ENCODE results near the gene CNGA2.

The CNGA2 gene

DNA sequence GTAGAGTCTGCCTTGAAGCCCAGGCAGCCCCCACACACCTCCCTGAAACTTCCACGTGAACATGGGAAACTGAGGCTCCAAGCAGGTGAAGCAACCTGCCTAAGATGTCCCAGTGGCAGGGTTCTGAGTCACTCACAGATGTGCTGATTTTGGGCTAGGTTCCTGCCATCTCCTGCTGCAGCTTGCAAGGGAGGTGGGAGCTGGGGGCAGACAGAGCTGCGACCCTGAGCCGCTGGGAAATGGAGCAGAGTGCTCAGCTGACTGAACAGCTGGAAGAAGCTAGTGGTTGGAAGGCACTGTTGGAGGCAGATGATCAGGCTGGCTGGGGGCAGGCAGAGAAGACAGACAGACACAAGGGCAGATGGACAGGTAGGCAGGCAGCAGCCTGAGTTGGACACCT, 22.3 kb upstream of the CNGA2 start:
- DNase-seq: no peak

- DNase-seq: no peak
Measured at GRCh38 chrX:151713849-151714248, 20.7 kb upstream of the CNGA2 start.

DNA sequence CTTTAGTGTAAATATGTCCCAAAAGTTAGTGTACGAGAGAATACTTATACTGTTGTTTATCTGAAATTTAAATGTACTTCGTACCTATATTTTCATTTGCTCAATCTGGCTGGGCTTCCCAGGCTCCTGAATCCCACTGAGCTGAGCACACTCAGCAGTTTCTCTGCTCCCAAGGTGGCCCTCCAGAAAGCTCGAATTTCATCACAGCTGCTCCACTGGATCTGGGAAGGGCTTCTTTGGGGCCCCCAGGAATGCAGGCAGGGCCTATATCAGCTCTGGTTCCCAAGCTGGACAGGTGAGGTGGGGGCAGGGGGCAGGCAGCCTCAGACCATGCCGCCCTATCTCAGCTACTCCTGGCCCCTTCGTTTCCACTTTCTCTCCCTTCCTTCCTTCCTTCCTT, 20.2 kb upstream of the CNGA2 start:
- DNase-seq: no peak

GRCh38 chrX:151715752-151716151, 18.8 kb upstream of the CNGA2 start, which contains the start of gene FATE1:
TSS of gene FATE1 (plus strand) at chrX:151716035. CDS start at chrX:151716120, 85 bp downstream.
- no peak for DNase-seq

DNA sequence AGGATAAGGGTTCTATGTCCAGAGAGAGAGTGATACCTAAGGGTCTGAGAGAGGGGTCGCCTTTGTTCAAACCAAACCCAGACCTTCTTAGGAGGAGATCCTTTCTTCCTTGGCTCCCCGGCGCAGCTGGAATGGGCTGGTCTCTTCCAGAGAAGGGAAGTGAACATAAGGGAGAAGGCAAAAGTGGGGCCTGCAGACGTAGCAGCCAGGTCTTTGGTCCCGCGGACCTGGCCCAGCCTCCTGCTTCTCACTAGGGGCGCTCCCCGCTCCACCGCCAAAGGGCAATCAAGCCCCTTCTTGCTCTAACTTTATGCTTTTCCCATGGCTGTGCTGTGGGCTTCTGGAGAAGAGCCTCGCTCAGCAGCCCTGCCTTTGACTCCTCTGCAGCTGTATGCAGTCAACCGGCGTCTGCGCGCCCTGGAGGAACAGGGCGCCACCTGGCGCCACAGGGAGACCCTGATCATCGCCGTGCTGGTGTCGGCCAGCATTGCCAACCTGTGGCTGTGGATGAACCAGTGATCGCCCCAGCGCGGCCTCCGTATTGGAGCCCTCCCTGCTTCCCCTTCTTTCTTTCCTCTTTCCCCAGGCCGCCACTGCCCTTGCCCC, 12.2 kb upstream of the CNGA2 start:
- DNase-seq: no peak

DNA sequence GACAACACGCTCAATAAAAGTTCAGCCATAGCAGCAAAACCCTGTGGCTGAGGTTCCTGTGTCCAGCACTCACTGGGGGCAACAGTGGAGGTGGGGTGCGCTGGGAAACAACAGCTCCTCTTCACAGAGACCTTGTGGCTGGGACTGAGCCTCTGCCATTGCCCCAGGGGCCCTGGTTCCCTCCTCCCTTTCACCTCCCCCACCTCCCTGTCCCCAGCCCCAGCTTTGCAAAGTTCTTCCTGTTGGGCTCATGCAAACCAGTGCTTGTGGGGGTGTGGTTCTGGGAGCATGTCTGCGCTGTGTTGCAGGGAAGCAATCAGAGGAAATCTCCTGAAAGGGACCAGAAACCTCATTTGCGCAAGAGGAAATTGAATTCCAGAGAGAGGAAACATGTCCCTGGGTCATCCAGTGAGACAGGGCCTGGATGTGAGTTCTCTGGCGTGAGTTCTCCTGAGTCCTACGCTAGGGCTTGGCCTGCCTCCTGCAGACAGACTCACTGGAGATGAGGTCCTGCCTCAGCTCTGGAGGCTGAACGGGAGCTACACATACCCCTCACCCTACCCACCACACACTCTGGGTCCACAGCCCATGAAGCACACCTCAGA, 11.3 kb upstream of the CNGA2 start:
- DNase-seq: no peak

DNA sequence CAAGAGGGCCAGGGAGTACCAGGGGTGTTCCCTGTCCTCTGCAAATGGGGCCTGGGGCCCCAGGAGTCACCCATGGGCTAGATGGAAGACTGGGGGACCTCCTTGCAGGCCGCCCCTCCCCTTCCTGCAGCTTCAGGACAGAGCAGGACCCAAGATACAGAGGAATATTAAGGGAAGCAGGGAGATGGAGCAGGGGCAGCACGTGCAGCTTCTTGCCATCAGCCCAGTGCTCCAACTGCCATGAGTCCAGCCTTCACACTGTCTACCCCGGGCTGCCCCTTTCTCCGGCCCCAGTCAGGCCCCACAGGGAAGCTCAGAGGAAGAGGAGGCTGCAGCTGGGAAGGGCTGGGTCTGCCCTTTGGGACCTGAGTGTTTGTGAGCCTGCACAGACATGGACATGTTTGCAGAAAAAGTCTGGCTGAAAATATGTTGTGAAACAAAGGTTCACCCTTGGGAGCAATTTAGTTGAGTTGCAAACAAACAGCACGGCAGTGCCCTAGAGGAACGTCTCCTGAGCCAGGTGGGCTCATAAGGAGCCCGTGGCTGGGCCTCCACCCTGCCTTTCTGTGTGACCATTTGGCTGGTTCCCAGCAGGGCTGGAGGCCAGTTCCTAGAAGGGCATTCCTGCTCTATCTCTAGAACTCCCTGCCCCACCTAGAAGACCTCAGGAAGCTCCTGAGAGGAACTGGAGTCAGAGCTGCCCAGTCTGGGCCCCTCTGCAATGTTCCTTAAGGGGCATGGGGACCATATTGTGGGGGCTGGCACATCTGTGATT, 9.8 kb upstream of the CNGA2 start:
- DNase-seq: no peak

GRCh38 chrX:151725338-151725614, 9.3 kb upstream of the CNGA2 start:
- DNase-seq: no peak

DNA sequence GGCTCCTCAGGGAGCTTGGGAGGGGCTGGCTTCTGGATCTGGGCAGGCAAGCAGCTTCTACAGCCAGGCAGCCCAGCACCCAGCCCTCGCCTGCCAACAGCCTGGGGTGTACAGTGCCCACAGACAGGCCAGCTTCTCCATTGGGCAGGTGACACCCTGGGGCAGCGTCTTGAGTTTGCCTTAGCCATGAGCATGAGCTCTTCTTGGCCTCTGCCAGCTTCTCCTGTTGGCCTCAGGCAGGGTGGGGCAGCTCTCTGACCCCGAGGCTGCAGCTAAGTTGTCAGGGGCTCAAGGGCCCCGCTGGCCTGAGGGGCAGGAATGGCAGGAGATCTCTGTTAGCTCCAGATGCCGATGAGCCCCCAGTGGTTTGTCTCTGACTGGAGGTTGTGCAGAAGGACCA, 7.8 kb upstream of the CNGA2 start:
- DNase-seq: no peak

DNA sequence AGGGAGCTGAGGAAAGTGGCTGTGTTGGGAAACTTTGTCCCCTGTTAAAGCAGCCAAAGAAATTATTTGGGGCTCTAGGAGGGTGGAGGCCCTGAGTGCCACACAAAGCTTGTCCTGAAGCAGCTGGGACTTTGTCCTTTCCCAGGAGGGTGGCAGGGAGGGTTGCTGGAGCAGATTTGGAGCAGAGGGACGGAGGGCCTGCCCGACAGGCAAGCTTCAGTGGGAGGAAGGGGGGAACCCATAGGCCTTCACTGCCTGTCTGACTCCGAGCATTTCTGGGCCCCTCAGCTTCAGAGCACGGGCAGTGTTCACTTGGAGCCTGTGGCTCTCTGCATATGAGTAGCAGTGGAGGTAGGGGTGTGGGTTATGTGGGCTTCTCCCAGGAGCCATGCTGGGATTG, 7.2 kb upstream of the CNGA2 start:
- DNase-seq: no peak

- DNase-seq: no peak
Measured at GRCh38 chrX:151729056-151729725, 5.4 kb upstream of the CNGA2 start.

GRCh38 chrX:151735219-151735618, 673 bp downstream of the CNGA2 start:
- no peak for DNase-seq

DNA sequence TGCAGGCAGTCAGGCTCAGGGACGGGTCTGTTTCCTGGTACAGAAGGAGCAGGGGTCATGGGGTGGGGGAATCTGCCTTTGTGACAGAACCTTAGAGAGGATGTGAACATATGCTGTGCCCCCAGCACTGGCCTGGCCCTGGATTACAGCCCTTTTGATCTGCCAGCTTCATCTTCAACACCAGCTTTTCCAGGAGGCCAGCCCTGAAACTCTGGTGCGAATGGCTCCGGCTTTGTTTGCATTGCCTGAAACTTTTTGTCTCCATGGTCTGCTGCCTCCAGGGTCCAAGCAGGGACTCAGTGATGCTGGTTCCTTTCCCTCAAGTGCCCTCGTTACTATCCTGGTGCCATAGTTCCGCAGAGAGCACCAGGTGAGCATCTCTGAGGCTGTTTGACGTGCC, 2.1 kb downstream of the CNGA2 start:
- DNase-seq: no peak

DNA sequence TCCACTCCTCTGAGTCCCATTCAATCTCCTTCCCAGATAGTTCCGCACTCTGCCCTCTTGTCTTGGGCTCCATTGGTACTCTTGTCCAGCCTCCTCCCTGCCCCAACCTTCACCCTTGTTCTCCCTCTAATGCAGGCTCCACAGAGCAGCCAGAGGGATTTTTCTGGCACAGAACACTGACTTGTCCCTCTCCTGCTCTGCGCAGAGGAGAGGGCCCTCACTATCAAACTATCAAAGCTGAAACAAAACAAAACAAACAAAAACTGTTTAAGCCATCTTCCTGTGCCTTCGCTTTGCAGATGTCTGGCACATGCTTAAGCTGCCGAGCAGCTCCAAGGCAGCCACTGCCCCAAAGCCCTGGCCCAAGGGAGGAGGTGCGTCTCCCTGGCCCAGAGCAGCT, 2.9 kb downstream of the CNGA2 start:
- DNase-seq: no peak

- DNase-seq: no peak
Measured at GRCh38 chrX:151738751-151739150, 4.2 kb downstream of the CNGA2 start.

DNA sequence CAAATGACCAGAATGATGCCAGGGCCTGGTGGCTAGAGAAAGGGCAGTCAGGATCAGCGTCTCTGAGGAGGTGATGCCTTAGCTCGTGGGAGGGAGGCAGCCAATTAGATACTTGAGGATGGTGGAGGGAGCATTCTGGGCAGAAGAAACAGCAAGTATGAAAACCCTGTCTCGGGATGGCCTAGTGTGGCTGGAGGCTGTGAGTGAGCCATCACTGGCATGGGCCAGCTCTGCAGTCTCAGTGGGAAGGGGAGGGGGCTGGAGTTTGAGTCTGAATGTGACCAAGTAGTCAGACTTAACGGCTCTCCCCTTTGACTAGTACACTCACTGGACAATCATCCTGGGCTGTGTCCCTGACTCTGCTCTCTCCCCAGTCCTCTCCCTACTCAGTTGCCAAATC, 7.1 kb downstream of the CNGA2 start:
- DNase-seq: no peak

GRCh38 chrX:151742311-151742710, 7.8 kb downstream of the CNGA2 start:
- DNase-seq: no peak

- no peak for DNase-seq
Measured at GRCh38 chrX:151743651-151744470, 9.3 kb downstream of the CNGA2 start.

DNA sequence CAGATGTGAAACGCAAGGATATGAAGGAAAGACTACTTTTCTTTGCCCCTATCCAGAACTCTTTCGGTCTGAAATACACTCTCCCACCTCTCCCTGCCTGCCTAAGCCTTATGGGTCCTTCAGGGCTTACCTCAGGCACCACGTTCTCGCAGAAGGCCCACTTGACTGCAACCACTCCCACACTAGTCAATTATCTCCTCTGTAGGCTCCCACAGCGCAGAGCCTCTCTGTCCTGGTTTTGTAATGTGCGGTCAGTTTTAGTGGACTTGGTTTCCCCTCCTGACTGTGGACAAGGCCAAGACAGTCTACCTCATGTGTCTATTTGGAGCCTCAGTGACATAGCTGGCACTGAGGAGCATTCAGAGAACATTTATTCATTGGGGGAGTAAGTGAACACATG, 11.1 kb downstream of the CNGA2 start:
- DNase-seq: no peak

- DNase-seq: no peak
Measured at GRCh38 chrX:151746502-151746901, 12.0 kb downstream of the CNGA2 start.

DNA sequence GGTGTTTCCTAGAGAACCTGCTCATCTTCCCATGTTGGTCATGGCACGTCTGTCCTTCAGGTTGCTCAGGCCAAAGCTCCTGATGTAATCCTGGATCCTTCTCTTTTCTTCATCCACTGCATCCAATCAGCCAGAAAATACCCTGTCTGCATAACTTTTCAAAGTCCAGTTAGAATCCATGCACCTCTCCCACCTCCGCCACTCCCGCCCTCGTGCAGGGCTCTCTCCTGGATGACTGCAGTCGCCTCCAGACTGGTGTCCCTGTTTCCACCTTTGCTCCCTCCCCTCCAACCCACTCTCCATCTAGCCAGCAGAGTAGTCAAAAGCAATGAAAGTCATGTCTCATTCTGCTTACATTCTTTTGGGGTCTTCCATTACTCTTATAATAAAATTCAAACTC, 16.0 kb downstream of the CNGA2 start:
- no peak for DNase-seq

- DNase-seq: no peak
Measured at GRCh38 chrX:151752847-151753246, 18.3 kb downstream of the CNGA2 start.

All from NCI-H446 treated with DMSO at 0.1 percent for 48 hours (cell line).